Measurements from ENCODE around the gene SEMA4B. TPM values are rescaled to one million over a fixed set of nuclear protein-coding genes. Genes with fewer than 3 reads are reported as not detected.
A peak's percentile ranks its signal among the peaks of the same experiment; 100 is the strongest.
"Not testable (repeated sequence)": the region's sequence is repeated elsewhere in the genome, so short reads cannot be mapped to it uniquely, and the experiment has no call there.

The SEMA4B gene
- total RNA-seq, 1 donor from 2014 or later = 48.7 TPM

DNA sequence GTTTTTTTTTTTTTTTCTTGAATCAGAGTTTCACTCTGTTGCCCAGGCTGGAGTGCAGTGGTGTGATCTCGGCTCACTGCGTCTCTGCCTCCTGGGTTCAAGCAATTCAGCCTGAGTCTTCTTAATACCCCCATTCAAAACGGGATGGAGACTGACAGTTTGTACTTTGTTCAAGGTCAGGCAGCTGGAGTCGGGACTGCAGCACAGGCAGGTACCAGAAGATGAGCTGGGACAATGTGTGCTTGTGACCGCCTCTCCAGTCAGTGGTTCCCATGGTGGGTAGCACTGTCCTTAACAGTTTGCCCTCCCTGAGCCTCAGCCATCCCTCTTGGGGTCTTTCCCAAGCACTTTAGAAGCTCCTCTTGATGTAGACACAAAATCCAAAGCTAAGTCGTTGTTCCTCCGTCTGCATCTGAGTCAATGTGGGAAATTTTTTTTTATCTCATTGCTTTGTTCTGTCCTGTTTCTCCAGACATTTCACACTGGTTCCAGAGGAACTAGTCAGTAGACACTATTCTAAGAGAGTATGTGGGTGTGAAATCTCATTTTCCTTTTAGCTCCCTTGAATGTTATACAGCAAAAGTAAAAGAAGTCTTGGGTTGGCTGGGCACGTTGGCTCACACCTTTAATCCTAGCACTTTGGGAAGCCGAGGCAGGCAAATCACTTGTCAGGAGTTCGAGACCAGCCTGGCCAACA lies 43.0 kb downstream of the SEMA4B start:
- ATAC-seq = no peak
- no peaks in the 10 kb centered on the region for H3K9me3 ChIP-seq
- no peaks in the 10 kb centered on the region for H3K27me3 ChIP-seq
- DNase-seq = no peak
- no peak overlapping the region for H3K4me3 ChIP-seq
- no peaks in the 10 kb centered on the region for H3K4me1 ChIP-seq
- H3K36me3 ChIP-seq = peaks cover 18% of the 10 kb centered on the region
- TF ChIP-seq, protein P1, sequence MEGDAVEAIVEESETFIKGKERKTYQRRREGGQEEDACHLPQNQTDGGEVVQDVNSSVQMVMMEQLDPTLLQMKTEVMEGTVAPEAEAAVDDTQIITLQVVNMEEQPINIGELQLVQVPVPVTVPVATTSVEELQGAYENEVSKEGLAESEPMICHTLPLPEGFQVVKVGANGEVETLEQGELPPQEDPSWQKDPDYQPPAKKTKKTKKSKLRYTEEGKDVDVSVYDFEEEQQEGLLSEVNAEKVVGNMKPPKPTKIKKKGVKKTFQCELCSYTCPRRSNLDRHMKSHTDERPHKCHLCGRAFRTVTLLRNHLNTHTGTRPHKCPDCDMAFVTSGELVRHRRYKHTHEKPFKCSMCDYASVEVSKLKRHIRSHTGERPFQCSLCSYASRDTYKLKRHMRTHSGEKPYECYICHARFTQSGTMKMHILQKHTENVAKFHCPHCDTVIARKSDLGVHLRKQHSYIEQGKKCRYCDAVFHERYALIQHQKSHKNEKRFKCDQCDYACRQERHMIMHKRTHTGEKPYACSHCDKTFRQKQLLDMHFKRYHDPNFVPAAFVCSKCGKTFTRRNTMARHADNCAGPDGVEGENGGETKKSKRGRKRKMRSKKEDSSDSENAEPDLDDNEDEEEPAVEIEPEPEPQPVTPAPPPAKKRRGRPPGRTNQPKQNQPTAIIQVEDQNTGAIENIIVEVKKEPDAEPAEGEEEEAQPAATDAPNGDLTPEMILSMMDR (IDR thresholded peaks at IDR 0.05) = no peak
- intact Hi-C loops (cut with DNase I) = no loop called here
- no peak overlapping the region for H3K27ac ChIP-seq

- Histone ChIP-seq H3K27ac (no peak overlapping the region), H3K27me3 (no peaks in the 10 kb centered on the region), H3K9me3 (no peaks in the 10 kb centered on the region), H3K36me3 (no peaks in the 10 kb centered on the region), H3K4me1 (no peaks in the 10 kb centered on the region), H3K4me3 (peak overlapping the region; percentile 65)
- intact Hi-C loops (cut with DNase I) = no loop called here
- TF ChIP-seq, protein P1 (IDR thresholded peaks at IDR 0.05) = no peak
- no peak for DNase-seq
- no peak for ATAC-seq
Observed at GRCh38 chr15:90248789-90249202, 47.7 kb downstream of the SEMA4B start.

- TF ChIP-seq, protein P1 (IDR thresholded peaks at IDR 0.05) = no peak
- Histone ChIP-seq H3K9me3 (no peaks in the 10 kb centered on the region), H3K4me1 (no peaks in the 10 kb centered on the region), H3K27me3 (no peaks in the 10 kb centered on the region), H3K4me3 (peak within 1 kb of the TSS; percentile 65), H3K36me3 (no peaks in the 10 kb centered on the region), H3K27ac (peak within 1 kb of the TSS; percentile 65)
- DNase-seq = peak; percentile 97
- ATAC-seq = peak; percentile 98
- intact Hi-C loops (cut with DNase I) = no loop called here
Observed at GRCh38 chr15:90249203-90249863, 48.2 kb downstream of the SEMA4B start, which contains the start of gene TTLL13. Gene TTLL13, plus strand, starts transcription at chr15:90249556. Its CDS starts 1,075 bp downstream, at chr15:90250631.

DNA sequence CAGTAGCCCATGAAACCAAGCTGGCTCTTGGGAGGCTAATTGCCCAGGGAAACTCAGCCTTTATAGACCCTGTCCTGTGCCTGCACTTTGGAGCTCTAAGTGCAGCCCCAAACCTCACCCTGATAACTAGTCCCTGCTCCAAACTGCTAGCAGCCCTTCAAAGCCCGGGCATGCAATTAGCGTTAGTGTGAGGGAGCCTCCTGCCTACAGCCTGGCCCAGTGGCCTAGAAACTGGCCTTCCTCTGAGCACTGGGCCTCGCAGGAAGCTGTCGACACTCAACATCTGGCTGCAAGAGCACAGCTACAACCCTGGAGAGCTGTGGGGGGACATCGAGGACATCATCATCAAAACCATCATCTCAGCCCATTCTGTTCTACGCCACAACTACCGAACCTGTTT lies 56.6 kb downstream of the SEMA4B start:
- TF ChIP-seq, protein P1 (IDR thresholded peaks at IDR 0.05) = no peak
- H3K4me3 ChIP-seq = no peak overlapping the region
- no peaks in the 10 kb centered on the region for H3K36me3 ChIP-seq
- no peak overlapping the region for H3K27ac ChIP-seq
- no peaks in the 10 kb centered on the region for H3K27me3 ChIP-seq
- H3K4me1 ChIP-seq = no peaks in the 10 kb centered on the region
- intact Hi-C loops (cut with DNase I) = no loop called here
- ATAC-seq (no peak), DNase-seq (no peak)
- no peaks in the 10 kb centered on the region for H3K9me3 ChIP-seq

DNA sequence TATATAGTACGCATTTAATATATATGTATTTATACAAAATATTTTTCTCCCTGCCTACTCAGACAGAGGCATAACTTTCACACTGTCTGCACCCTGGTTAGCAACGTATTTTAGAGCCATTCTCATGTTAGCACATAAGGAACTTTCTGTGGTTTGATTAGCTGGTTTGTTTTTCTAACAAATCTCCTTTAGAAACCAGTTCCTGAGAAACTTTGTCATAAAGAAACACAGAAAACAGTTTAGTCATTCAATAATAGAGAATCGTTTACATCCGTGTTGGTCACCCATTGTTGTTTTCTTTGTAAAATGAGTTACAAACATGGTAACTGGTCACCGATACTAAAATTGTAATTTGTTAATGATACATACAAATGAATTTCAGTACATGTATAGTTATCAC lies 58.4 kb downstream of the SEMA4B start:
- Histone ChIP-seq H3K36me3 (no peaks in the 10 kb centered on the region), H3K9me3 (no peaks in the 10 kb centered on the region), H3K27me3 (no peaks in the 10 kb centered on the region), H3K4me1 (peaks cover 4% of the 10 kb centered on the region), H3K4me3 (no peak overlapping the region), H3K27ac (no peak overlapping the region)
- DNase-seq (no peak), ATAC-seq (no peak)
- intact Hi-C loops (cut with DNase I) = no loop called here
- TF ChIP-seq, protein P1 (IDR thresholded peaks at IDR 0.05) = no peak

DNA sequence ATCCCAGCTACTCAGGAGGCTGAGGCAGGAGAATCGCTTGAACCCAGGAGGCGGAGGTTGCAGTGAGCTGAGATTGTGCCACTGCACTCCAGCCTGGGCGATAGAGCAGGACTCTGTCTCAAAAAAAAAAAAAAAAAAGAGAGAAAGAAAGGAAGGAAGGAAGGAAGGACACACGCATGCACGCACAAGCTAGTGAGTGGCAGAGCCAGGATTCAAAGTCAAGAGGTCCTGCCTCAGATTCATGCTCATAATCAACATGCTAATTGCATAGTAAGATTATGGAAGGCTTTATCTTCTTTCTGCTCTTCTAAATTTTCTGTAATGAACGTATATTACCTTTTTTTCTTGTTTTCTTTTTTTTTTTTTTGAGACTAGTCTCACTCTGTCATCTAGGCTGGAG lies 59.6 kb downstream of the SEMA4B start:
- H3K36me3 ChIP-seq; H3K4me1 ChIP-seq; H3K27me3 ChIP-seq; H3K4me3 ChIP-seq; H3K27ac ChIP-seq; ATAC-seq; DNase-seq; H3K9me3 ChIP-seq; intact Hi-C loops (cut with DNase I): not testable (repeated sequence)
